Stimulated activated CD4-positive, alpha-beta T cell treated with anti-CD3 and anti-CD28 coated beads, Interleukin-1b, Interleukin-23, amount 100 ng/mL, for 4 hours (primary cell): ENCODE measurements around the gene EPS8L3.

Source experiments
- DNase-seq, 2 donors: peaks; one replicate each; pipeline ENCODE4 v3.0.0-alpha.2; 2020; ENCODE audit warnings: low read depth in 2 of 2

Gene EPS8L3

DNA sequence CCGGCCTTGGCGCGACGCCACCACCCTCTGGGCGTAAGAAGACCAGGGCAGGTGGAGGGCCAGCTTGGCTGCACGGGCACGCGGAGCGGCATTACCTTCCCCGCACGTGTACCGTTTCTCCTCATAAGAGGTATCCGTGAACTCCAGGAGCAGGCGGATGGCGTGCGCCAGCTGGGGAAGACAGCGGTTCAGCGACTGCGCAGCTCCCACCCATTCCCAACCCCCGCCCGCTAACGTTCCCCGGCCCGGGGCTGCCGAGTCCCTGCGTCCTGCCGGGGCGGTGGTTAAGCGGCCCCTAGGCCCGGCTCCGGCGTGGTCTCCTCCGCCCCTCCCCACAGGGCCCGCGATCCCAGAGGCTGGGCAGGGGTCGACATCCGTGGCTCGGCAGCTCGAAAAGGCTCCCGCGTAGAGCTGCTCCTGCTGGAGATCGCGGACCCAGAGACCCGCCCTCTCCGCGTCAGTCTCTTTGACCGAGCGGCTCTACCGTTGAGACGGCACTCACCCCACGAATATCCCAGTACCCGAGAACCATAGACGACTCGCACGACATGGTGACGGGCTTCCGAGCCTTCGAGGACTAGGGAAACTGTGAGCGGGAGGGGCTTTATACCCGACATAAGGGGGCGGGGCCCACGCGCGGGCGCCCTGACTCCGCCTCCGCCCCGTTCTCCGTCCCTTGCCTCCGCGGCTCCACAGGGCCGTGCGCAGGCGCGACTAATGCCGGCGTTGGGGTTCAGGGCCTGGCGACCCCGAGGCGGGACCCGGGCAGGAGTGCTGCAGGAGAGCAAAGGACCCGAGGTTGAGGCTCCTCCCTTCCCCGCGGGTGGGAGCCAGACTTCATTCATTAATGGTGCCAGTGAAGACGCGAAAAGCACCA is 23.7 kb downstream of the EPS8L3 start:
- peak; percentile 79 to 88 for DNase-seq

DNA sequence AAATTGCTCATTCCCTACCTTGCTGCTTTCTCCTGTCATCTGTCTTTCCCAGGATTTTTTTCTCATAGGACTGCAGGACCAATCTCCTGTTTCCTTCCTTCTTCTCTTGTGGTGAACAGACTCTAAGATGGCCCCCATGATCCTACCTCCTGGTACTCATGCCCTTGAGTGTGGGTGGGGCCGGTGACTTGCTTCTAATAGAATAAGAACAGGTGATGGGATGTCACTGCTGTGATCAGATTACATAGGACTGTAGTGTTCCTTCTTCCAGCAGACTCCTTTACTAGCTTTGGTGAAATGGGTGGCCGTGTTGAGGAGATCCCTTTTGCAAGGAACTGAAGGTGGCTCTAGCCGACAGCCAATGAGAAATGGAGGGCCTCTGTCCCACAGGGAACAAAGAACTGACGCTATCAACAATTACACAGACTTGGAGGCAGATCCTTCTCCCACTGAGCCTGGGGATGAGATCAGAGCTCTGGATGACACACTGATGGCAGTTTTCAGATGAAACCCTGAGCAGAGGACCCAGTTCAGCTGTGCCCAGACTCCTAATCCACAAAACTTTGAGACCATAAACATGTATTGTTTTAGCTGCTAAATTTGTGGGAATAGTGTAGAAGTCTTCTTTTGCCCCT is 30.4 kb downstream of the EPS8L3 start:
- DNase-seq: no peak

DNA sequence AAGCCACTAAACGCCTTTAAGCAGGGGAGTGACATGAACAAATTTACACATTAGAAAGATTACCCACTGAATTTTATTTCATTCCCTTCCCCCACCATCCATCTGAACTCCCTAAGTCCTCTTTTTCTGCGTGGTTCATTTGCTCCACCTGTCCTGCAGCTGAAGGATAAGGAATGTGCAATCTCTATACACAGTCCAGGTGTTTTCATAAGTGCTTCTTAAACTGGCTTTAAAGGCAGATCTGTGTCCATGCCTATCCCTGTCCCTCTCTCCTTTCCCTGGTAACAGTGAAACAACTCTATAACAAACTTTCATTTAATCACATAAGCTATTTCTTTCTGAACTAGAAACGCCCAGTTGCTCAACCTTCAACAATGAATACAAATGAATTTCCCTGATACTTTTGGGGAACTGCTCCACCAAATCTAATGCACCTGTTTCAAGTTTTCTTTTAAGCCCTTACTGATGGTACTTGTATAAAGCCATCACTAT is 31.3 kb downstream of the EPS8L3 start:
- no peak for DNase-seq

DNA sequence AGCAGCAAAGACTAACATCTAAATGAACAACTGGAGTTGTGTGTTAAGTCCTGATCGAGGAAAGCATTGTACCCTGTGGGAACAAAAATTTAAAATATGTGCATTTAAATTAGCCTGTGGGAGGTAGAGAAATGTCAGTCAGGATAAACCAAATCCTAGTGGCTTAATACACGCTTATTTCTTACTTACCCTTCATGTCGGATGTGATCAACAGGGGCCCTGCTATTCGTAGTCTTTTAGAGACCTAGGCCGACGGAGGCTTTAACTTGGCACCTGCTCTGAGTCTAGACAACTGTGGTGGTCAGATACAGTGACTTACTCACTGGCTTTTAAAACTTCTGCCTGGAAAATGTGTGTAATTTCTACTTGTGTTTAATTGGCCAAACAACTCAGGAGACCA is 33.1 kb downstream of the EPS8L3 start:
- DNase-seq: no peak

DNA sequence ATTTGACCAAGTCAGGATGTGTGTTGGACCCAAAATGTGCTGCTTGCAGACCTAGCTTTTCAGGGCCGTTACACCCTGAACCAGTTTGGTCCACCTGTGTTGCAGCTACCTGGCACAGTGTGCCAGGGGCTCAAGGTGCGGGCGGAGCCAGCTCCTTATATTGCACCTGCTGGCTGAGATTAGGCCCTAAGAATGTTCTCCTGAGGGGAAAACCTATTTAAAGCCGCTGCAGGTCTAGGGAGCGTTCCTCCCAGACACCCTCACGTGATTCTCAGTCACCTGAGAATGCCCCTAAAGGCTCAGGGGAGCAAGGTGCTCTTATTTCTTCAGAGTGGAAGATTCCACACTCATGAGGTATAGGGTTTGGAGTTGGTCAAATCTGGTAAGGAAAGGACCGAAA is 34.9 kb downstream of the EPS8L3 start:
- no peak for DNase-seq

DNA sequence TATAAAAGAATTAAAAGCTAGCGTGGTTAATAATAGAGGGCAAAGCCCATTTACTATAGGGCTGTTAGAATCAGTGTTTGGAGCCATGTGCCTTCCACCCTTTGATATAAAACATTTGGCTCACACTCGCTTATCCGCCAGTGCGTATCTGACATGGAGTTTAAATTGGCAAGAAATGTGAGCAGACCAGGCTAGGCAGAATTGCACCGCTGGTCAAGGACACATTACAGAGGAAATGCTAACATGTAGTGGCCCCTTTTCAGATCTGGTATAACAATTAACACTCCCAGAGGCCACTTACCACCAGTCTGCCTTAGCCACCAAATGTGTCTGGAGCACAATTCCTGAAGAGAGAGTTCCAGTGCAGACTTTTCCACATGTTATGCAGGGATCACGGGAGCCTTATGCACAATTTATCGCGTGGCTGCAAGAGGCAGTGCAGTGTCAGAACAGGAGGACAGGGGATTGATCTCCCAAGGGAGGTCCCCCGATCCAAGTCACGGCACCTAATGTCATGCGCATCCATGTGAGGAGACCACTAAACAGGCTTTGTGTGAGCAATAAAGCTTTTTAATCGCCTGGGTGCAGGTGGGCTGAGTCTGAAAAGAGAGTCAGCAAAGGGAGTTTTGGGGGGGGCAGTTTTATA is 36.9 kb downstream of the EPS8L3 start:
- DNase-seq: no peak

DNA sequence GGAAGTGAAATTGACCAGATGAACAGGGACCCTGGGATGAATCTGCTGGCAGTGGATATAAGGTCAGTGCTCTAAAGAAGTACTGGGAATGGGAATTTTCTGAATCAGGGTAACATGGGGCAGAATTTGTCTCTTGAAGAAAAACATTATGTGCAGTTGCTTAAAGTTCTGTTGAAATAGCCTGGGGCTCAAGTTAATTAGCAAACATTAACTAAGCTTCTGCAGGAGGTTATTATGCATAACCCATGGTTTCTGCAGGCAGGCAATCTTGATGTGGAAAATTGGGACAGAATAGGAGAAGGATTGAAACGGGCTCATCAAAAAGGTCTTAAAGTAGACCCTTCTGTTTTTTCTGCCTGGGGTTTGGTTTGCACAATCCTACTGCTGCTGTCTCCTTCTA is 37.7 kb downstream of the EPS8L3 start:
- no peak for DNase-seq

DNA sequence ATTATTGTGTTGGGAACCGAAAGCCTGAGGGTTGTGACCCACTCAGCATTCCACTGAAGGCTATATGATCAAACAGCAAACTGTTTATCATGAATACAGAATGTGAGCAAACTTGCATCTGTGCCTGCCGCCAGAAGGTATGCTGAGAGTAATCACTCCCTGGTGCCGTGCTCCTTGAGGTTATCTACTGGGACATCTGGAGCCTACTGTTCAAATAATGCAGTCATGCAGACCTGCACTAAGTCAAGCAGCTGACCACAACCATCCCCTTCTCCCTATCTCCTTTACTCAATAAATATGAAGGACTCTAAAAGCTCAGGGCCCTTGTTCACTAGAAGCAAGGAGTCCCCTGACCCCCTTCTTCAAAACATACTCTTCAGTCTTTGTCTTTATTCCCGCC is 38.2 kb downstream of the EPS8L3 start:
- DNase-seq: no peak

DNA sequence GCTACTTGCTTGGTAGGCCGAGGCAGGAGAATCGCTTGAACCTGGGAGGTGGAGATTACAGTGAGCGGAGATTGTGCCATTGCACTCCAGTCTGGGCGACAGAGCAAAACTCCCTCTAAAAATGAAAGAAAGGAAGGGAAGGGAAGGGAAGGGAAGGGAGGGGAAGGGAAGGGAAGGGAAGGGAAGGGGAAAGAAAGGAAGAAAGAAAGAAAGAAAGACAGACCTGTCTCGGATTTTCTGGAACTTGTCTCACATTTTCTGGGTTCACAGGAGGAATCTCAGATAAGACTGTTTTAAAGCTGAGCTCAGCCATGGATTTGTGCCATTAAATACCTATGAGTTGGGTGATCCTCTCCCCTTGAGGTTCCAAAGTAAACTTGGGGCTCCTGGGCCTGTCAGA is 38.8 kb downstream of the EPS8L3 start:
- DNase-seq: no peak

DNA sequence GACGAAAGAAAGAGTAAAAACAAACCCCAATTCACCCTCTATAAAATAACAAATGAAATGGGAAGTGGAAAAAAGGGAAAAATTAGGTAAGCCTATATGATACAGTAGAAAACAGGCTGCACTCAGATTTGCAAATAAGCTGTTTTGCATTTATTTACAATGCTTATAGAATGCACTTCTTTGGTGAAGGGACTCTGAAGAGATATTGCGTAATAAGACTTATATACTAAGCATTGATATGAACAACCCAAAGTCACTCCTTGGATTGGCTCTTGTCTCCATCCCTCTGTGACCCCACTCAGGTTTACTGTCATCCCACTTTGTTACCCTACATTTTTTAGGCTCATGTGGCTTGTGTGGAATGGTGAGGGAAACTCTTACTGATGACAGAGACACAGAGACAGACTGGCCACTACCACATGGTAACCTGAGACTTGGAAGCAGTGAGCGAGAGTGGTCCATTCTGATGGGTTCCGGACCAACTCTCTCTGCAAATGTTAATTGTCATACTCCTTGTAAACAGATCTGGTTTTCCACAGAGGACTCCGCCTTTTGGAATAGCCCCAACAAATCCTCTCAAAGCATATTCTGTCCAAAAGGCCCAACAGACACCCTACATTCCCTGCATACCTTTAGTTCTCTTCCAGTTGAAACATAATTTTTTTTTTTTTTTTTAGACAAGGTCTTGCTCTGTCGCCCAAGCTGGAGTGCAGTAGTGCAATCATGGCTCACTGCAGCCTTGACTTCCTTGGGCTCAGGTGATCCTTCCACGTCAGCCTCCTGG is 40.6 kb downstream of the EPS8L3 start:
- no peak for DNase-seq

DNA sequence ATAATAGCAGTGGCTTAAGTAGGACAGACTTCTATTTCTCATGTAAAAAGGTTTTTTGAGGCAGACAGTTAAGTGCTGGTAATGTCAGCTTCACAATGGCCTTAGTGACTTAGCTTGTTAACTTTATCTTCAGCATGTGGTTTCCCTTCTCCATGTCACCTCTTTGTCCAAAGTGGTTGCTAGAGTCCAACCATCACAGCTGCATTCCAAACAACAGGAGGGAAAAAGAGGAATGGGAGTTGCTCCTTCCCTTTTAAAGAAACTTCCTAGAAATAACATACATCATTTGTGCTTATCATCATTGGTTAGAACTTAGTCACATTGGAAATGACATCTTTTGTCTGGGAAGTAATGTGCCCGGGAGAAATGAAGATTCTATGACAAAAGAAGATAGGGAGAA is 41.8 kb downstream of the EPS8L3 start:
- no peak for DNase-seq

DNA sequence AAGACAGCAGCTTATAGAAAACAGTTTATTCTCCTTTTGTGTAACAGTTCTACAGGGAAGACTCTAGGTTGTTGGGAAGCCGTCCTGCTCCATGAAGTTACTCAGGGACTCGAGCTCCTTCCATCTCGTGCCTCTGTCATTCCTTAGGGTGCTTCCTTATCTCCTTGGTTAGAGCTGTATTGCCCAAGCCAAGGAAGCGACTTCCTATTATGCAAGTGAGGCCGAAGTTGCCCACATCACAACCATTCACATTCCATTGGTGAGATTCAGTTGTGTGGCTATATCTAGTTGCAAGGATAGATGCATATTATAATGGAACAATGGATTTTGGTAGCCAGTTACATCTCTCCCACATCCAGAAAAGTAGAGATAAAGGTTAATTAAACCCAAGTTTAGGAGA is 42.7 kb downstream of the EPS8L3 start:
- DNase-seq: no peak

DNA sequence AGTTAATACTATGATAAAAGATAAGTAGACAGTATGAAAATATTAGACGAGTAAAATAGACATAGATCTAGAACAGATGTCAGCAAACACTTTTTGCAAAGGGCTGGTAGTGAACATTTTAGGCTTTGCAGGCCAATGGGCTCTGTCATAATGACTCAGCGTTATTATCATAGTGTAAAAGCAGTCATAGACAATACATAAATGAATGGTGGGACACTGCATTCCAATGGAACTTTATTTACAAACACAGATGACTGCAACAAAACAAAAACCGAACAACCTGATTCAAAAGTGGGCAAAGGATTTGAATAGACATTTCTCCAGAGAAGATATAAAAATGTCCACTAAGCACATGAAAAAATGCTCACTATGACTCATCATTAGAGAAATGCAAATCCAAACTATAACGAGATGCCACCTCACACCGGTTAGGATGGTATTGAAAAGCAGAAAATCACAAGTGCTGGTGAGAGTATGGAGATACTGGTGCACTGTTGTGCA is 44.3 kb downstream of the EPS8L3 start:
- no peak for DNase-seq

DNA sequence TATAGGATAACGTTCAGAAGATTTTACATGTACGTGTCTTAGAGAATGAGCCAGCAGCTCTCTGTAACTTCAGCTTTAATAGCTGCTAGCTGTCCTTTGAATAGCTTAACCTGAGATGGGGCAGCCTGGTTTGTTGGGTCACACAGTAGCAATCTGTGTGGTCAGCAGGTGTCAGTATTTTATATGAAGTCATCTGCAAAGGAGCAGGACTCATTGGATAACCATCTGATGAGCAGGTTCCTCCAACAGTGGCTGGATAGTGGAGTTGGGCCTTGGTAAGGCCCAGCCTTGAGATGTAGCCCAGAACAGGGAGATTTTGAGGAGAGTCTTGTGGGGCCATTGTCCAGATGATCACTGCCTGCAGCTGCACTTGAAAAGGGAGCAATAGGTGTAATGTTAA is 45.2 kb downstream of the EPS8L3 start:
- DNase-seq: no peak

DNA sequence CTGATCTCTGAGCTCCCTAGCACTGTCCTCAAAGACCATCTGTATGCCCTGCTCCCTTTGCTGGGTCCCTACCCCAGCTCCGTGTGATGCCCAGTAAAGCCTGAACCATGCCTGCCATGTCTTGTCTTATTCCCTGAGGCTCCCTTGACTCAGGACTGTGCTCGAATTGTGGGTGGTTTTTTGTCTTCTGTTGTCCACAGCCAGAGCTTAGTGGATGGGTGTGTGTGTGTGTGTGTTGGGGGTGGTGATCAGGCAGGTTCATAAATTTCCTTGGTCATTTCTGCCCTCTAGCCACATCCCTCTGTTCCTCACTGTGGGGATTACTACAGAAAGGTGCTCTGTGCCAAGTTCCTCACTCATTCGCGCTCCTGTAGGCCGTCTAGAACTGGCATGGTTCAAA is 46.0 kb downstream of the EPS8L3 start:
- DNase-seq: no peak

DNA sequence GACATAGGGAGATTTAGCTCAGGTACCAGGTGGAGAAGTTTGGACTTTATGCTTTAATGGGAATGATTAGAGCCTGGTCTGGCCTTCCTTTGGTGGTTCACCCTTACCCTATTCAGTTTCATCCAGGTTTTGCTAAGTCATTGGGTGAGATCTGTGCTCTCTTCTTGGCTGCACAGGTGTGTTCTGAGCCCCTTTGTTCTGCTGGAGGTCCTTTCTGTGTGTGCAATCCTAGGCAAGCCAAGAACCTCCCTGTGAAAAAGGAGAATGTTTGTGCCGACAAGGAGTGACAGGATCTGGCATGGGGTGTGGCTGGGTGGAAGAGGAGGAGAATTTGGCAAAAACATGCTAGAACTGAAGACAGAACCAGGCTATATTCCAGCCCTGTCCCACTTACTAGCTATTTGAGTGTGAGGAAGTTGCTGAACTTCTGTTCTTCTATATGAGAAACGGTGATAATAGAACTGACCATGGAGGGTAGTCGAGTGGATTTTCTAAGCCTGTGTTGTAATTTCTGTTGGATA is 47.1 kb downstream of the EPS8L3 start:
- no peak for DNase-seq

DNA sequence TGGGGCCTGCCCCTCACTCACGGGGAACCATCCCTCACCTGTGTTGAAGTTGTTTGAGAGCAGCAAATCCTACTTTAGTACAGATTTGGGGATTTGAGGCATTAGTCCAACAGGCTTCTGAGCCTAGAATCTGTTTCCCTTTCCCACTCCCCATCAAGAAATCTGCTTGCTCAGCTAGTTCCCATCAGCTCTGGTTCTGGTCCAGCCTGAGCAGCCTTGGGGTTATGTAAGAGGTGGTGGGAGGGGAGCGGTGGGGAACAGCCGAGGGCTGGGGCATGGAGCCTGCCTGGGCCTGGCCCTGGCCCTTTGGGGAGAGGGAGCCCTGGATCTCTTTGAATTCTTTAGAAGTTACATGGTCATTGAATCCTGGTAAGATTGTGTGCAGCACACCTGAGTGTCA is 47.6 kb downstream of the EPS8L3 start:
- no peak for DNase-seq

DNA sequence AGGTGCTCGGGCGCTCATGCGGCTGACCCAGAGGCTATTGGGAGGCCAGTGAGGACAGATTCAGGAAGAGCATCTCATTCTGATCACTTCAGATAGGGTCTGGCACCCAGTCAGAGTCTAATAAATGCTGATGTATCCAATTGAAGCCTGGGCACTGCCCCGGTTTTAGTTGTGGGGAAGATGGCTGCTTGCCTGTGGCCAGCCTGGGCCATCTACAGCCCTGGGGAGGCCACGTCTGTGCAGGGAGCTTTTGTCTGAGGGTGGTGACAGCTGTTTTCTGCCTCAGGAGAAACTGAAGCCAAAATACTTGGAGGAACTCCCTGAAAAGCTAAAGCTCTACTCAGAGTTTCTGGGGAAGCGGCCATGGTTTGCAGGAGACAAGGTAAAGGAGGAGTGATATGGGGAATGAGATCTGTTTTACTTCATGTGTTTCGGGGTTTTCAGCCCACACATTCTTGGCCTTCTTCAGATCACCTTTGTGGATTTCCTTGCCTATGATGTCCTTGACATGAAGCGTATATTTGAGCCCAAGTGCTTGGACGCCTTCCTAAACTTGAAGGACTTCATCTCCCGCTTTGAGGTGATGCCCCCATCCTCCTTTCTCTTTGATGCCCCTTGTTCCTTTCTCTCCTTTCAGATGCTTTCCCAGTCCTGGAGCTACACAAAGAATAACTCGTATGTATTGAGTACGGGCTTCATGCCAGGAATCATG is 48.9 kb downstream of the EPS8L3 start:
- DNase-seq: no peak

DNA sequence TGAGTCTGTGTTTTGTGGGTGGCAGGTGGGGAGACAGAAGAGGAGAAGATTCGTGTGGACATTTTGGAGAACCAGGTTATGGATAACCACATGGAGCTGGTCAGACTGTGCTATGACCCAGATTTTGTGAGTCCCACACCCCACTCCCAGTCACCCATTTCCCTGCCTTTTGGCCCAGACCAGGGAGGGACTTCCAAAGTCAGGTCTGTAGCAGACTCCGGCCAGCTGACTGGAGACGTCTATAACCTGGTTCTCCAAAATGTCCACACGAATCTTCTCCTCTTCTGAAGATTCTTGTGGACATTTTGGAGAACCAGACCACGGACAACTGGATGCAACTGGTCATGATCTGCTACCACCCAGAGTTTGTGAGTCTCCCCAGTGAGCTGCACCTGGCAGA is 50.1 kb downstream of the EPS8L3 start:
- DNase-seq: no peak

DNA sequence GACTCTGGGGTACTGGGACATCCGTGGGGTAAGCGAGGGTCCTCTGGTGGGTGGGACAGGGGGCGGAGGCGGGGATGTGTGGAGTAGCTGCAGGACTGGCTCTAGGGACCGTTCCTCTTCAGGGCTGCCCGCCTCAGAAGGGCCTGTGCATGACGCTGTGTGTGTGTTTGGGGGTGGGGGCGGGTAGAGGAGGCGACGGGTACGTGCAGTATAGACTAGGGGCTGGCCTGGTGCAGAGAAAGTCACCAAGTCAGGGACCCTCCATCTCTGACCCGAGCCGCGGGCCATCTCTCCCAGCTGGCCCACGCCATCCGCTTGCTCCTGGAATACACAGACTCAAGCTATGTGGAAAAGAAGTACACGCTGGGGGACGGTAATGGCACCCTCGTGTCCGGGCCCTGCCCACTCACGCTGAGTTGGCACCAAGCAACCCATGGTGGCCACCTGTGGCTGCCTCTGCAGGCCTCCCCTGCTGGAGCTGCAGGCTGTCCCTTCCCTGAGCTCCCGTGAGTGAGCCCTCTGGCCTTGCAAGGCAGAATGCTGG is 51.3 kb downstream of the EPS8L3 start:
- no peak for DNase-seq
